IPS-18c (cell line): ENCODE results near the gene LRRC14B.

Experiments used
- H3K4me3 ChIP-seq: 2 replicates; pipeline ENCODE4 v1.7.0; 2013; ENCODE audit warnings: low read depth, mild to moderate bottlenecking, low read length, moderate library complexity; ENCODE audit not compliant: insufficient read depth
- H3K9me3 ChIP-seq: one replicate; pipeline ENCODE4 v1.6.1; 2013; ENCODE audit warnings: mild to moderate bottlenecking, low read length, moderate library complexity; ENCODE audit not compliant: control insufficient read depth, insufficient read depth

LRRC14B gene

DNA sequence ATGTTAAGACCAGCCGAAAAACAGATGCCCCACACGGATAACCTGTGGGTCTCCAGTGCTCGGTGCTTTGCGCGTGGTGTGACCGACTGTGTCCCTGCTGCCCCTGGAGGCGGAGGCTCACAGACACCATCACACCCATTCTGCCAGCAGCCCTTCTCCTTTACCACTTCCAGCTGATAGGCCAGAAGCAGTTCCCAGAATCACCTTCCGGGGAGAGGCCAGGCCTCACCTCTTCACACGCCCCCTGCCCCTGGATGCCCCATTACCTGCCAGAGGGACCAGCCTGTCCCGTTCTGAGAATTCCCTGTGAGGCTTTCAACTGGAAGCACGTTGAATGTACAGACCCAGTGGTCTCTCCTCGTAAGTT lies 21.6 kb upstream of the LRRC14B start:
- Histone ChIP-seq H3K9me3 (no peaks in the 10 kb centered on the region), H3K4me3 (no peak overlapping the region)

DNA sequence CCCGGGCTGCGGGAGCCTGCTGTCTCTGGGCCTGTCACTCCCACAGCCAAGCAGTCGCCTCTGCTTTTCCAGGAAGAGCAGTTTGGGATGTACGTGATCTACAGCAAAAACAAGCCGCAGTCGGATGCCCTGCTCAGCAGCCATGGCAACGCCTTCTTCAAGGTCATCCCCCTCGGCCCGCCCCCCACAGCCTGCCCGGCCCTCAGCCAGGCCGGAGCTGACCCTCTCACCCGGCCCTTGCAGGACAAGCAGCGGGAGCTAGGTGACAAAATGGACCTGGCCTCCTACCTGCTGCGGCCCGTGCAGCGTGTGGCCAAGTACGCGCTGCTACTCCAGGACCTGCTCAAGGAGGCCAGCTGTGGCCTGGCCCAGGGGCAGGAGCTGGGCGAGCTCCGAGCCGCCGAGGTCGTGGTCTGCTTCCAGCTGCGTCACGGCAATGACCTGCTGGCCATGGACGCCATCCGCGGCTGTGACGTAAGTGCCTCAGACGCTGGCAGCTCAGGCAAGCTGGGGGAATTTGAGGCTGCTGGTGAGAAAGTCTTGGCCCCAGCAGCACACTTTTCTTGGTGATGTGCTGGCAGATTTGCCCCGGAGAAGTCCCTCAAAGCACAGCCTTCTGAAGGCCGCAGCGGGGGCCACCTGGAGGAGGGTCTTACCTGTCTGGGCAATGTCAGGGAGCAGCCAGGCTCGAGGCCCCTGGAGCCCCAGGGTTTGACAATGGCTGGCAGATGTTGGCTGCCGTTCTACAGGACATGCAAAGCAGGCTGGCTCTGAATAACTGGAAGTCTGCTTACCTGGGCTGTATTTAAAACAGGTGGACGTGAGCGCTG lies 20.1 kb upstream of the LRRC14B start:
- Histone ChIP-seq H3K4me3 (no peak overlapping the region), H3K9me3 (no peaks in the 10 kb centered on the region)

DNA sequence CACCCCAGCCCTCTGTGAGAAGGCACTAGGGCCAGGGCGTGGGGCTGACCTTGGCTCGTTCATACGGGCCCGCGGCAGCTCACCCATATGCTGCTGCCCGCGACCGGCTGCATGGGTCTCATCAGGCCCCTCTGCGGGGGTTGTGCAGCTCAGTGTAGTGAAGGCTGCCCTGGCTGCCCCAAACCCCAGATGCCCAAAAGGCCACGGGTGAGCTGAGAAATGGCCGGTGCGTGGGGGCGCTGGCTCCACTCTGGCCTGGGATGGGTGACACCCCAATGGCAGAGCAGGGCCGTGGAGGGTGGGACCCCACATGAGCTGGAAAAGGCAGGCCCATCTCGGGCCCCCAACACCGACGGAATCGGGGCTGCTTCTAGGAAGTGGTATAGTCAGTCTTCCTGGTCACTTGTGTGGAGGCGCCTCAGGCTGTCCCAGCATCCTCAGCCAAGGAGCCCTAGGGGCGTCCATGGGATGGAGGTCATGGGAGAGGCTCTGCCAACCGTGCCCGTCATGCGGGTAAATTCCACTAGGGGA lies 19.4 kb upstream of the LRRC14B start:
- no peaks in the 10 kb centered on the region for H3K9me3 ChIP-seq

GRCh38 chr5:172421-172820 lies 18.9 kb upstream of the LRRC14B start:
- H3K9me3 ChIP-seq, result no peaks in the 10 kb centered on the region

More for the DNA sequence above, 19.4 kb upstream of the LRRC14B start:
- H3K4me3 ChIP-seq, result no peak overlapping the region

GRCh38 chr5:172841-173251 lies 18.4 kb upstream of the LRRC14B start:
- H3K4me3 ChIP-seq, result no peak overlapping the region
- no peaks in the 10 kb centered on the region for H3K9me3 ChIP-seq

More at GRCh38 chr5:172421-172820, 18.9 kb upstream of the LRRC14B start:
- no peak overlapping the region for H3K4me3 ChIP-seq

DNA sequence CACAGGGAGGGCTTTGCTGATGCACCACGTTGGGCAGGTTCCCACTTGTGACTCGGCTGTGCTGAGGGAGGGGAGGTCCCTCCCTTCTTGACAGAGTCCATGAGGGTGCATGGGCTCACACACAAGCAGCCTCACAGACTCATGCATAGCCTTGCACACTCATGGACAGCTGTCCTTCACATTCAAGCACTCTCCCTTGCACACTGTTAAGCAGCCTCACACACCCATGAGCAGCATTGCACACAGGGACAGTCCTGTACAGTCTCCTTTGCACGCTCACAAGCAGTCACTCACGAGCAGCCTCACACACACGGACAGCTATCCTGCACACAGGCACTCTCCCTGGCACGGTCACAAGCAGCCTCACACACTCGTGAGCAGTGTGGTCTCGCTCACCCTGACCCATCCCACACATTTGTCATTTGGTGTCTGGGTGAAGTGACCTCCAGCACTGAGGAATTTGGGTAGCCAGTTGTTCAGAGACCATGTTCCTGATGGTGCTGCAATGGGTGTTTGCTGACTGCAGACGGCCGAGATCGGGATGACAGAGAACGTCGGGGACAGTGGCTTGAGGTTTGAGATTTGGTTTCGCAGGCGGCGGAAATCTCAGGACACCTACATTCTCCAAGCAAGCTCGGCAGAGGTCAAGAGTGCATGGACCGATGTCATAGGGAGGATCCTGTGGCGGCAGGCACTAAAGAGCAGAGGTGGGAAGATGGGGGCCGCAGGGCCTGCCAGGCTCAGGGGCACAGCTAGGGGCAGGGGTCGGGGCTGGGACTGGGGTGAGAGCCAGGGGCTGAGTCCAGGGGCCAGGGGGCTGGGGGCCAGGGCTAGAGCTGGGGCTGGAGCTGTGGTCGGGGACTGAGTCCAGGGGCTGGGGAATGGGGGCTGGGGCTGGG lies 17.7 kb upstream of the LRRC14B start:
- no peaks in the 10 kb centered on the region for H3K9me3 ChIP-seq
- H3K4me3 ChIP-seq, result no peak overlapping the region

DNA sequence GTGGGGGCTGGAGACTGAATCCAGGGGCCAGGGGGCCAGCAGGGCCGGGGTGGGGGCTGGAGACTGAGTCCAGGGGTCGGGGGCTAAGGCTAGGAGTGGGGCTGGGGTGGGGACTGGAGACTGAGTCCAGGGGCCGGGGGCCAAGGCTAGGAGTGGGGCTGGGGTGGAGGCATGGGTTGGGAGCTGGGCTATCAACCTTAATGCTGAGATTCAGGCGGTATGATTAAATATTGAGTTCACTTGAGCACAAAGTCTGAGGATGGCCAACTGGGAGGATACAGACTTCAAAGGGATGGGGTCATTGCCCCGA lies 17.0 kb upstream of the LRRC14B start:
- Histone ChIP-seq H3K4me3 (no peak overlapping the region), H3K9me3 (no peaks in the 10 kb centered on the region)

DNA sequence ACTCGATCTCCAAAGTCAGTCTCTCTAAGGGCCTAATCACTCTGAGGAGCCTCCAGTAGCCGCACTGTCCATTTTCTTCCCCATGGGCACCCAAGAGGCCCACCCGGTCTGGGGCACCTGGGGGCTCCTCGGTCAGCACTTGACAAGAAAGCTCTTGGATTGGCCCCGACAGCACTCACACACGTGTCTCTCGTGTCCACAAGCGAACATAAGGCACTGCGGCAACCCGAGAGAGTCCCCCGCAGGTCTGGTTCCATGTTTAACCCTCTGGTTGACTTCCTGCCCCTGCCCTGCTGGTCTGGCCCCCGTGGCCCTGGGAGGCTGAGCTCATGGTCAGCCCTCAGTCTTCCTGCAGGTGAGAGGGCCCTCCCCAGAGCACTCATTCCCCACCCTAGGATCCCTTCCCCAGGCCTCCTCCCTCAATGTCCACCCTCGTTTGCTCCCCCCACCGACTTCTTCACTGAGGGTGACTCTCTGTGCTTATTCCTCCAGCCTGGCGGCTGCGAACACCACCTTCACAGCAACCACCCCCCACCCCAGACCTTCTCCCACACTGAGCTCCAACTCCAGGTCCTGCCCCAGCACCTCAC lies 16.3 kb upstream of the LRRC14B start:
- H3K4me3 ChIP-seq, result no peak overlapping the region
- H3K9me3 ChIP-seq, result no peaks in the 10 kb centered on the region

GRCh38 chr5:176296-176823 lies 14.9 kb upstream of the LRRC14B start:
- Histone ChIP-seq H3K4me3 (no peak overlapping the region), H3K9me3 (no peaks in the 10 kb centered on the region)

- Histone ChIP-seq H3K4me3 (no peak overlapping the region), H3K9me3 (no peaks in the 10 kb centered on the region)
These were observed 13.2 kb upstream of the LRRC14B start for GRCh38 chr5:178110-178509.

DNA sequence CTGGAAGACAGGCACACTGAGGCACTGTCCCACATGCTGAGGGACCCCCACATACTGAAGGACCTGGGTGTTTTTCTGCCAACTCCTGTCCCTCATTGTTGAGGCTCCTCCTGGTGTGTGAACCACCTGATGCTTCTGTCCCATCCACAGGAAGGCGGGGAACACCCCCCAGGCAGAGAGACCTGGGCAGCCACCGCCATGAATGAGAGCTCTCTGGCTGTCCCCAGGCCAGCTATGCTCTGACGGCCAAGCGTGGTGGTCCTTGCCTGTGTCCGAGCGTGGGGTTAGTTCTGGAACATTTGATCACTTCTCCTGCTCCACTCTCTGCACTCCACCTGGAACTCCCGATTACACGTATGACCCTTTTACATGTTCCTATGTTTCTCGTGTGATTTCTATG lies 11.9 kb upstream of the LRRC14B start:
- H3K9me3 ChIP-seq, result no peaks in the 10 kb centered on the region

GRCh38 chr5:180286-180918 lies 10.9 kb upstream of the LRRC14B start:
- H3K9me3 ChIP-seq, result no peaks in the 10 kb centered on the region
- no peak overlapping the region for H3K4me3 ChIP-seq

More for the DNA sequence above, 11.9 kb upstream of the LRRC14B start:
- H3K4me3 ChIP-seq, result no peak overlapping the region

GRCh38 chr5:181160-181559 lies 10.1 kb upstream of the LRRC14B start:
- Histone ChIP-seq H3K9me3 (no peaks in the 10 kb centered on the region), H3K4me3 (no peak overlapping the region)

GRCh38 chr5:181566-181965 lies 9.7 kb upstream of the LRRC14B start:
- Histone ChIP-seq H3K4me3 (no peak overlapping the region), H3K9me3 (no peaks in the 10 kb centered on the region)

GRCh38 chr5:182126-182525 lies 9.2 kb upstream of the LRRC14B start:
- no peaks in the 10 kb centered on the region for H3K9me3 ChIP-seq
- H3K4me3 ChIP-seq, result no peak overlapping the region

- Histone ChIP-seq H3K9me3 (no peaks in the 10 kb centered on the region), H3K4me3 (no peak overlapping the region)
These were observed 6.8 kb upstream of the LRRC14B start for GRCh38 chr5:184471-184870.
